Tibial nerve (tissue), 4 donors: ENCODE data around the gene CMTM2.

Experiments used
- CTCF ChIP-seq, 5 experiments: fragments of 200-600 bp in 3 of 5; fragments of 450-650 bp in 2 of 5; sonication (generic) in 3 of 5; IDR thresholded peaks; one replicate each; pipeline ENCODE4 v1.5.1; 2016 to 2019; ENCODE audit warnings: antibody characterized with exemption in 5 of 5, mild to moderate bottlenecking in 3 of 5, moderate library complexity in 2 of 5
- EP300 ChIP-seq, 2 donors: sonication (generic); formaldehyde crosslinking; IDR thresholded peaks; one replicate each; pipeline ENCODE4 v1.6.1; 2017; ENCODE audit warnings: antibody characterized with exemption in 2 of 2, mild to moderate bottlenecking in 1 of 2
- POLR2A ChIP-seq, 2 donors: fragments of 450-650 bp; IDR thresholded peaks; one replicate each; pipeline ENCODE4 v1.6.1; 2017; ENCODE audit warnings: antibody characterized with exemption in 2 of 2, mild to moderate bottlenecking in 2 of 2, moderate library complexity in 2 of 2

- TF ChIP-seq CTCF (IDR thresholded peaks at IDR 0.05) = no peak
- no peak for TF ChIP-seq POLR2A (IDR thresholded peaks at IDR 0.05)
- no peak for TF ChIP-seq EP300 (IDR thresholded peaks at IDR 0.05)
Measured at GRCh38 chr16:66539623-66540469, 39.4 kb upstream of the CMTM2 start.
